ENCODE results near the gene SSR3.

SSR3 gene

GRCh38 chr3:156548902-156549301 is 6.0 kb downstream of the SSR3 start:
- Histone ChIP-seq H3K9me2 (ENCODE audit: low read depth, low read length) (no peaks in the 10 kb centered on the region), H3F3A (ENCODE audit: insufficient read depth, low read length) (no peaks in the 10 kb centered on the region), H3K9me3 (ENCODE audit: low read length) (no peaks in the 10 kb centered on the region), H3K4me3 (ENCODE audit: low read depth, low read length, poor library complexity, severe bottlenecking) (no peak overlapping the region), H3K4me2 (ENCODE audit: low read length) (no peak overlapping the region), H3K27me3 (ENCODE audit: insufficient read depth, low read length) (no peaks in the 10 kb centered on the region), H2AFZ (ENCODE audit: low read length) (no peak overlapping the region), H3K4me1 (ENCODE audit: insufficient read depth, low read length, severe bottlenecking) (peaks cover 11% of the 10 kb centered on the region), H3K9ac (ENCODE audit: low read length) (no peak overlapping the region), H3K79me2 (ENCODE audit: insufficient read depth, low read length) (peaks cover 23% of the 10 kb centered on the region), H3K36me3 (ENCODE audit: insufficient read depth, low read length) (peaks cover 93% of the 10 kb centered on the region), H4K20me1 (ENCODE audit: insufficient read depth, low read length) (no peaks in the 10 kb centered on the region), H3K27ac (ENCODE audit: low read depth, low read length, poor library complexity, severe bottlenecking) (no peak overlapping the region)
- TF ChIP-seq EZH2 (IDR thresholded peaks at IDR 0.05; ENCODE audit: borderline replicate concordance, low read length), result no peak
- TF ChIP-seq CTCF (IDR thresholded peaks at IDR 0.05; ENCODE audit: low read length), result no peak

GRCh38 chr3:156548041-156548687 is 6.8 kb downstream of the SSR3 start:
- Histone ChIP-seq H3K4me2 (ENCODE audit: low read length) (no peak overlapping the region), H3K27ac (ENCODE audit: low read depth, low read length, poor library complexity, severe bottlenecking) (no peak overlapping the region), H4K20me1 (ENCODE audit: insufficient read depth, low read length) (no peaks in the 10 kb centered on the region), H3K9ac (ENCODE audit: low read length) (no peak overlapping the region), H3K9me3 (ENCODE audit: low read length) (no peaks in the 10 kb centered on the region), H2AFZ (ENCODE audit: low read length) (no peak overlapping the region), H3K4me3 (ENCODE audit: low read depth, low read length, poor library complexity, severe bottlenecking) (no peak overlapping the region), H3K9me2 (ENCODE audit: low read depth, low read length) (no peaks in the 10 kb centered on the region), H3K79me2 (ENCODE audit: insufficient read depth, low read length) (peaks cover 16% of the 10 kb centered on the region), H3F3A (ENCODE audit: insufficient read depth, low read length) (no peaks in the 10 kb centered on the region), H3K27me3 (ENCODE audit: insufficient read depth, low read length) (no peaks in the 10 kb centered on the region), H3K36me3 (ENCODE audit: insufficient read depth, low read length) (peaks cover 99% of the 10 kb centered on the region), H3K4me1 (ENCODE audit: insufficient read depth, low read length, severe bottlenecking) (peaks cover 4% of the 10 kb centered on the region)
- no peak for TF ChIP-seq CTCF (IDR thresholded peaks at IDR 0.05; ENCODE audit: low read length)
- TF ChIP-seq EZH2 (IDR thresholded peaks at IDR 0.05; ENCODE audit: borderline replicate concordance, low read length), result no peak

DNA sequence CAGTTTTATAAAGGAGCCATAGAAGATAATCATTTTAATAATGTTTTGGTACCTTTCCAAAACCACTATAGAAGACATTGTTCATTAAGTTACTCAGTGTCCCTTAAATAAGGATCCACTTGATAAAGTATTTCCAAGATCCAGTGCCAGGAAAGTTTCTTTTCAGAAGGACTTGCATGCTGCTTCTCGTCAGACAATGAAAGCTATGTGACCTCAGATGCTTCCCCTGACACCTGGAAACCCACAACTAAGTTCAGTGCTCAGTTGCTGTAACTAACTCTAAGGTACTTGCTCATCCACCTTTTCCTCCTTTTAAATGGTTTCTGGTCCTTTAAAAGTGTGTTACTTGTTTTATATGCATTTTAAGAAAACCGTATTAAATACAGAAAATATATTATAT is 7.3 kb downstream of the SSR3 start:
- Histone ChIP-seq H3K4me1 (ENCODE audit: insufficient read depth, low read length, severe bottlenecking) (no peaks in the 10 kb centered on the region), H2AFZ (ENCODE audit: low read length) (no peak overlapping the region), H3K36me3 (ENCODE audit: insufficient read depth, low read length) (peaks cover 99% of the 10 kb centered on the region), H3F3A (ENCODE audit: insufficient read depth, low read length) (no peaks in the 10 kb centered on the region), H3K27ac (ENCODE audit: low read depth, low read length, poor library complexity, severe bottlenecking) (no peak overlapping the region), H3K4me3 (ENCODE audit: low read depth, low read length, poor library complexity, severe bottlenecking) (no peak overlapping the region), H3K4me2 (ENCODE audit: low read length) (no peak overlapping the region), H3K27me3 (ENCODE audit: insufficient read depth, low read length) (no peaks in the 10 kb centered on the region), H3K9me3 (ENCODE audit: low read length) (no peaks in the 10 kb centered on the region), H3K9me2 (ENCODE audit: low read depth, low read length) (no peaks in the 10 kb centered on the region), H3K9ac (ENCODE audit: low read length) (no peak overlapping the region), H3K79me2 (ENCODE audit: insufficient read depth, low read length) (peaks cover 11% of the 10 kb centered on the region; the same call in 1 of the 2 replicates), H4K20me1 (ENCODE audit: insufficient read depth, low read length) (no peaks in the 10 kb centered on the region)
- no peak for TF ChIP-seq EZH2 (IDR thresholded peaks at IDR 0.05; ENCODE audit: borderline replicate concordance, low read length)
- no peak for TF ChIP-seq CTCF (IDR thresholded peaks at IDR 0.05; ENCODE audit: low read length)
